DMS53 treated with DMSO at 0.1 percent for 48 hours (cell line): ENCODE measurements around the gene ATP5F1E.
"Not testable (repeated sequence)": the region's sequence is repeated elsewhere in the genome, so short reads cannot be mapped to it uniquely, and the experiment has no call there.

ENCODE experiments used
- DNase-seq: peaks from one replicate; lab custom pipeline; 2025; ENCODE audit not compliant: unreplicated experiment; lab: John Stamatoyannopoulos, UW

Gene ATP5F1E

DNA sequence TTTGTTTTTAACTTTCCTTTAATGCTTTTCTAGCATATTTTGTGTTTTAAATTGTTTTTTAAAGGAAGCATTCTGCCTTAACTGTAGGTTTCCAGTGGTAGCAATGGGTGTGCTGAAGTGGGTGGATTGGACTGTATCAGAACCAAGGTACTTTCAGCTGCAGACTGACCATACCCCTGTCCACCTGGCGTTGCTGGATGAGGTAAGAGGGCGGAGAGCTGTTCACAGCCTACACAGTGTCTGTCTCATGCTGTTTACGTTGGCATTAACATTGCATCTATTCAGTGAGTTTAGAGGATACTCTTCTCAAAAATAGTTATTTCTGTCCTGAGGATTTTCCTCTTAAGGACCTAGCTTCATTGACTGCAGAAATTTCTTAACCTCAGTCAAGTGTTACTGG lies 39.2 kb downstream of the ATP5F1E start:
- no peak for DNase-seq

DNA sequence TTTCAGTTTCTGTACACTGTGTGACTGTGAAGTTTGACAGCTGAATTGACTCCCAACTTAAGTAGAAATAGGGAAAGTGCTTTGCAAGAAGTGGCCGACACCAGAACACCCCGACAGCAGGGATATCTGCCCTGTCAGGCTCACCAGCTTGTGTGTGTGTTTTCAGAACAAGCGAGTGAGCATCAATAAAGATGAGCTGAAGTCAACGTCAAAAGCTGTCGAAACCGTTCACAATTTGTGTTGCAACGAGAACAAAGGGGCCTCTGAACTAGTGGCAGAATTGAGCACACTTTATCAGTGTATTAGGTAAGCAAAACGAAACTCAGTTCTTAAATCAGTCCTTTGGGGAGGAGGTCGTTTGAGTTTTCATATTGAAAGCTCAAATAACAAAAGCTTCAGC lies 40.4 kb downstream of the ATP5F1E start:
- DNase-seq, result no peak

DNA sequence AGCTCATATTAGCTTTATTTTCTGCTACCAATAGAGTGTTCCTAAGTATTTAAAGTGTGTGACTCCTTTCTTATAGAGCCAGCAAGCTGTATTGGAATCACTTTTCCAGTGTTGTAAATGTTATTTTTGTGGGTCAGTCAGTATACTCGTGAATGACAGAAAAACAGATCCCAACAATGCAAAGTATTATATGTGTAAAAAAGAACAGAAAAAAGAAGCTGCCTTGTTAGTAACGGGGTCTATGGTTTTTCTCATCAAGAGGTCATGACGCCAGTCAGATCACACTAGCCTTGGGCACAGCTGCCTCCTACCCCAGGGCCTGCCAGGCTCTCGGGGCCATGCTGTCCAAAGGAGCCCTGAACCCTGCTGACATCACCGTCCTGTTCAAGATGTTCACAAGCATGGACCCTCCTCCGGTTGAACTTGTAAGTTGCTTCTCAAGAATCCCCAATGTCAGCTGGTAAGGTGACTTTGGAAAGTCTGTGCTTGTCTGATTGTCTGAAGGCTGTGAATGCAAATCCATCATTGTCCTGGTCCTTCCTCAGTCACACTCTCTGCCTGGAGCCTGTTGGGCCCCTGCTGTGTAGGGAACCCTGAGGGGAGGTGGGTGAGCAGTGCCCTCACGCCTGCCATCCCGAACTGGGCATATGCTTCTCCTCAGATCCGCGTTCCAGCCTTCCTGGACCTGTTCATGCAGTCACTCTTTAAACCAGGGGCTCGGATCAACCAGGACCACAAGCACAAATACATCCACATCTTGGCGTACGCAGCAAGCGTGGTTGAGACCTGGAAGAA lies 41.3 kb downstream of the ATP5F1E start:
- DNase-seq, result no peak

DNA sequence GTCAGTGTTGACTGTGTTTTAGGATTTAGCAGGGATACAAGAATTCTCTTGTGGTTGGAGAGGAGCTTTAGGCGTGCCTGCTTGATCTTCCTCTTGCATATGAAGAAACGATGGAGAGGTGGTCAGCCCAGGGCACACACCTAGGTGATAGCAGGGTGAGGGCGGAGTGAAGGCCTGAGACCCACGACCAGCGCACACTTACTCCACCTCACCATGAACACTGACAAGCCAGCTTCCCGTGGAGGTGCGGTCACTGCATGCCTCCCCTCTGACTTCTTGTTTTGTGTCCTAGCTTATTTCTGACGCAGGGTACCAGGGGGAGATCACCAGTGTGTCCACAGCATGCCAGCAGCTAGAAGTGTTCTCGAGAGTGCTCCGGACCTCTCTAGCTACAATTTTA lies 42.9 kb downstream of the ATP5F1E start:
- no peak for DNase-seq

DNA sequence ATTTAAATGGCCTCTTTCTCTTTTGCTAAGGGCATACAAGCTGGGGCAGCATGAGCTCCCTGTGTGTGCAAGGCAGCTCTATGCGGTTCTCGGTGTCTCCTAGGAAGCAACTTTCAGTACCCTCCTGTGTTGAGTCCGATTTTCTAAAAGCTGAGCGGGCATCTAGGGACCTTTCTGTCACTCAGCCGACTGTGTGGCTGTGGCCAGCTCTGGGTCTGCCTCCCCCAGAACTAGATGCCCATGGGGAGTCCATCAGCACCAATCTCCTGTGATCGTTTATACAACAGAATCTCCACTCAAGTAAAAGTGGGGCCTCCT lies 43.6 kb downstream of the ATP5F1E start:
- no peak for DNase-seq

DNA sequence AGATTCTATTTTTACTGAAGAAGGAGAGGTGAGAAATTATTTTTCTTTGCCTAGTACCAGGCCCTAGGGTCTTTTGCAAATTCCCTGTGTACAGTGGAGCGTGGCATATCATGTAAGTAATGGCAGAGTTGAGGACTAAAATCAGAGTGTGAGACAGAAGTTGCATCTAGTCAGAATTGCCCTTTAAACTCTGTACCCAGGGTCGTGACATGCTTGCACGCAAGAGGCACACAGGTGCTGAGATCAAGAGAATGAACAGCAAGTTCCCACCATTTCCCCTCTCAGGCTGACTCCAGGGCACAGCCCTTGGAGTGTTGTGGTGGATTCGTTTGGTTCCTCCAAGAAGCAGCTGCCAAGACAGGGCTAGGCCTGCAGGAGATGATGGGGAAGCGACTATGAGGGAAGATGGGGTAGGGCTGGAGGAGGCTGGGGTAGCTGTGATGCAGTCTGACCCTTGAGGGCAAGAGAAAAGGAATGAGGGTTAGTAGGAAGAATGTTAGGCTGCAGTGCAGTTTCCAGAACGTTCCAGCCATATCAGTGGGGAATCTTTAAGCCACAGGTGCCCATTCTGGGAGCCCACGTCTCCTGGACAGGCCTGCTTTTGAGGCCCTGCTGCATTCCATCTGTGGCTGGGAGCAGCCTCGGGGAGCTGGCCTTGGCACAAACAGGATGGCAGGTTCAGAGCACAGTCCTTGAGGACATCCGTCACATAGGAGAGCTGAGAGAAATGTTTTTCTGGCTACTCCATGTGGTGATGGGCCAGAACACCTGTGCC lies 44.2 kb downstream of the ATP5F1E start:
- no peak for DNase-seq

DNA sequence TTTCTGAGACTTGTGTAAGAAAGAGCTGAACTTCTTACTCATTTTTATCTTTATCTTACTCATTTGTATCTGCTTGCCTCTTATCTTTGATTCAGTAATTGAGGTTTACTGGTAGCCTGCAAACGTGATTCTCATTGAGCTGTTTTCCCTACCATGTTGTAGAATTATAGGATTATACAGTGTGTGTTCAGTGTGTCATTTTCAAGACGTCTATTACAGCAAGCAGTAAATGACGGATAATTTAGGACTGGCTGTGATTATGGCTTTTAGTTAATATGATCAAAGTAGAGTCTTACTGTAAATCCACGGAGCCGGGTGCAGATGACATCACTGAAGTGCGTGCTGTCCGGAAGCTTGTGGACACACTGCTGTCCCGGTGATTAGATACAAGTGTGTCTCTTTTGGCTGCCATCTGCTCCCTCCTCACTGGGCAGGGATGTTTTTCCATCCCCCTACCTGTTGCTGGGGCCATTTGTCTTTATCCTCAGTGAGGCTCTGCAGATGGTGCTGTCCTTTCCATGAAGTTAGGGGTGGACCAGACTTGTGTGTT lies 45.1 kb downstream of the ATP5F1E start:
- DNase-seq, result no peak

DNA sequence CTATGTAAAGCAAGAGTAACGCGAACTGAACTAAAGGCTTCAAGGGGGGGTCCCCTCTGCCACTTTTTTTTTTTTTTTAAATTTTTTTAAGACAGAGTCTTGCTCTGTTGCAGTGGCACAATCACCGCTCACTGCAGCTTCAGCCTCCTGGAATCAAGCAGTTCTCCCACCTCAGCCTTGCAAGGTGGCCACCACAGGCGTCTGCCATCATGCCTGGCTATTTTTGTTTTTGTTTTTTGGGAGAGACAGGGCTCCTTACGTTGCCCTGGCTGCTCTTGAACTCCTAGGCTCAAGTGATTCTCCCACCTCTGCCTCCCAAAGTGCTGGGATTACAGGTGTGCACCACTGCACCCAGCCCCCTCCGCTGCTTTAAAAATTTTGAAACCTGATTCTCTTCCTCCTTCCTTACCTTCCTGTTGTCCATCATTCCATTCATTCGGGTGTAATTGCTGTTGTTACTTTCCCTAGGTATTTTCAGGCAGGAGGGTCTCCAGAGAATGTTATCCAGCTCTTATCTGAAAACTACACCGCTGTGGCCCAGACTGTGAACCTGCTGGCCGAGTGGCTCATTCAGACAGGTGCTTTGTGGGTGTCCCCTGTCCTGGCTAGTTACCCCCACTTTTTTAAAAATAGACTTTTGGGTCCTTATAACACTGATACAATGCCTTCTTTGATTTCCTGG lies 45.7 kb downstream of the ATP5F1E start:
- DNase-seq, result no peak

DNA sequence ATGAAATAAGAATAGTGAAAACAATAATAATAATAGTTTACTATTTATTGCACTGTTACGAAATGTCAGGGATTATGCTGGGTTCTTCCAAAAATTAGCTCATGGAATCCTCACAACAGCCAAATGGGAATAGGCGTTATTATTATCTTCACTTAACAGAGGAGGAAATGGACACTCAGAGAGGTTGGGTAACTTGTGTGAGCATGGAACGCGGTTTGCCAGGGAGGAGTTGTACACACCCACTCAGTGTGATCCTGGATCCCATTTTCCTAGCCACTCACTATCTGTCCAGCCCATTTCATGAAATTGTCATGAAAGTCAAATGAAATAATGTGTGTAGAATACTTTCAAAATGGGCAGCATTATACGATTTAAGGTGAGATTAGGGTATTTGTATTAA lies 46.5 kb downstream of the ATP5F1E start:
- no peak for DNase-seq

DNA sequence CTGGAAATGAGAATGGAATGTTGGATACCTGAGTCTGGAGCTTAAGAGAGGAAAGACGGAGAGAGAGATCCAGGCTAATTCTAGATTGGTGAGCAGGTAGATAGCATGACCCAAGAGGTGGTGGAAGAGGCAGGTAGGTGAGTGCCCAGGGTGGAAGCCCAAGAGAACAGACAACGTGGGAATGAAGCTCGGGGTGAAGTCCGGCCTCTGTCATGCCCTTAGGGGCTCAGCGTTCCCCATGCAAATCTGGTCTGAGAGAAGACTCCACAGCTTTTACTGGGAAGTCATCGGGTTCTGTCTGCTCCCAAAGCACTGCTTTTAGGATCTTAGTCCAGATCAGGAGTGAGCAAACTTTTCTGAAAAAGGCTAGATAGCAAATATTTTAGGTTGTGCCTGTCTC lies 47.4 kb downstream of the ATP5F1E start:
- no peak for DNase-seq

DNA sequence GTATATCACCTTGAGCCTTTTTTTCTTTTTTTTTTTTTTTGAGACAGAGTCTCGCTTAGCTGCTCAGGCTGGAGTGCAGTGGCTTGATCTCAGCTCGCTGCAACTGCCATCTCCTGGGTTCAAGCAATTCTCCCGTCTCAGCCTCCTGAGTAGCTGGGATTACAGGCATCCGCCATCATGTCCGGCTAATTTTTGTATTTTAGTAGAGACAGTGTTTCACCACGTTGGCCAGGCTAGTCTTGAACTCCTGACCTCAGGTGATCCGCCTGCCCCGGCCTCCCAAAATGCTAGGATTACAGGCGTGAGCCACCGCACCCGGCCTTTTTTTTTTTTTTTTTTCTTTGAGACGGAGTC lies 49.0 kb downstream of the ATP5F1E start:
- not testable (repeated sequence) for DNase-seq

DNA sequence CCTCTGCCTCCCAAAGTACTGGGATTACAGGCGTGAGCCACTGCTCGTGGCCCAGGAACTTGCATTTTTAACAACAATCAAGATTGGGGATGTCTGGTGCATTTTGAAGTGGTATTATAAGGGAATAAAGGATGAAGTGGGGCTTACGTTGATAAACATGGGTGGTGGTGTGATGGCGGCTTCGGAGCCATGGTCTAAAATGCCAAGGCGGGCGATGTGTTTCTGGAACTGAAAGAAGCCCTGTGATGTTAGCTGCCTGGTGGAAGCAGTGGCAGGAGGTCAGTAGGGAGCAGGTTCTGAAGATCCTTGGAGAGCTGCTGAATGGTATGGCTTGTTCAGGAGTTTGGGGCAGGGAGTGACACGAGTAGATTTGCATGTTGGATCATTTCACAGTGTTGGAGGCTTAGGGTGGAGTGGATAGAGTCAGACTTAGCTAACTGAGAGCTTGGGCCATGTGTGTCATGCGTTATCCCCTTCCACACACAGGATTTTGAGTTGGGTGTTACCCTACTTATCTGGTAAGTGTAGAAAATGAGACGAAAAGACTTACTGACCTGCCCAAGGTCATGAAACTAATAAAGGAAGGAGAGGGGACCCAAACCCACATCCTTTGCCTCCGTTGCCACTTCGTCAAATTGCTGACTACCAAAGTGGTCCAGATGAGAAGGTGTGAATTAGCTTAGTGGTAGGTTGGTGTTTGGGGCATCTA lies 49.6 kb downstream of the ATP5F1E start:
- DNase-seq, result no peak

DNA sequence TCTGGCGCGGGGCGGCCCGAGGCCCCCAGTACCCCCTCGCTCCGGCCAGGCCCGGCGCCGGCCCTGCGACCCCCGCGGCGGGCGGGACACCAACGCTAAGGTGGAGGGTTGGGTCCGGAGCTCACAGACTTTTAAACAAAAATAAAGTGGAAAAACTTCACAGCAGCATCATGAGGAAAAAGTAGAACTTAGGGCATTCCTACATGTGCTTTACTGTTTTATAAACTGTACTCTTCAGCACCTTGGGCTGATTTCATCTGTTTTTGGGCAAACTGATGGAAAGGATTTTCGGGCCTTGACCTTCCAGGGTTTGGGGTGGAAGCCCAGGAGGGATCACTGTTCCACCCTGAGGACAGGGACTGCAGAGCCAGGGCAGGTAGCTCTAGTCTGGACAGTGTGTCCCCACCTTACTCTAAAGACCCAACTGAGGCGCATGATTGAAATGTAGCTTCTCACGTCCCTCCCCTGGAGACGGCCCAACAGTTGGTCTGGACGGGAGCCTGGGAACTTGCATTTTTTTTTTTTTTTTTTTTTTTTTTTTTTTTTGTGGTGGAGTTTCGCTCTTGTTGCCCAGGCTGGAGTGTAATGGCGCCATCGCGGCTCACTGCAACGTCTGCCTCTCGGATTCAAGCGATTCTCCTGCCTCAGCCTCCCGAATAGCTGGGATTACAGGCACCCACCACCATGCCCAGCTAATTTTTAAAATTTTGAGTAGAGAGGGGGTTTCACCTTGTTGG lies 50.3 kb downstream of the ATP5F1E start:
- no peak for DNase-seq

DNA sequence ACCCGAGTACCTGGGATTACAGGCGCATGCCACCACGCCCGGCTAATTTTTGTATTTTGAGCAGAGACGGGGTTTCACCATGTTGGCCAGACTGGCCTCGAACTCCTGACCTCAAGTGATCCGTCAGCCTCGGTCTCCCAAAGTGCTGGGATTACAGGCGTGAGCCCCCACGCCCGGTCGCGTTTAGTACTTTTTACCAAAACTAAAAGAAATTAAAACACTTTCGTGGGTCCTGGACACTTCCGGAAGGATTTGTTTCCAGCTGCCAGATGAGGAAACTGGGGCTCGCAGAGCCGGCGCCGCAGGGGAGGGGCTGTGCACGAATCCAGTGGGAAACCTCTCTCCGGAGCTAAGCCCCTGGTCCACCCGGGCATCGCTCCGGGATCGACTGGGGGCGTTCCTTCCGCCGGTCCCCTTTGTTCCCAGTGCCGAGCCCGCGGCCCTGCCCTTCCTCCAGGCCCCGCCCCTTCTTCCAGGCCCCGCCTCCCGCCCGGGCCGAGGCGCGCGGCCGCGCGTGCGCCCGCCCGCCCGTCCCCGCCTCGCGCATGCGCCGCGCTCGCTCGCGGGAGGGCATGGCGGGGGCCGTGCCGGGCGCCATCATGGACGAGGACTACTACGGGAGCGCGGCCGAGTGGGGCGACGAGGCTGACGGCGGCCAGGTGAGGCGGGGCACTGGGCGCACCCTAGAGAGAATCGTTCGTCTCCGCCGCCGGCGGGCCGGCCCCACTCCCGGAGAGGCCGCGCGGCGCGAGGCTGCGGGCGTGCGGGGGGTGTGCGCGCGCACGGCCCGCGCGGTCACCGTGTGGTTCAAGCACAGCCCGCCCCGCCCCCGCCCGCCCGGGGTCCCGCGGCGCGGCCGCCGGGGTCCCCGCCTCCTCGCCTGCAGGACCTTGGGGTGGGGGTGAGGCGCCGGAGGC lies 51.2 kb downstream of the ATP5F1E start, which contains the start of gene NELFCD:
Gene NELFCD (plus strand): TSS at position 546 of the 917 bp plus-strand sequence. CDS start 54 bp downstream, at position 600.
- DNase-seq, result peak; percentile 57

DNA sequence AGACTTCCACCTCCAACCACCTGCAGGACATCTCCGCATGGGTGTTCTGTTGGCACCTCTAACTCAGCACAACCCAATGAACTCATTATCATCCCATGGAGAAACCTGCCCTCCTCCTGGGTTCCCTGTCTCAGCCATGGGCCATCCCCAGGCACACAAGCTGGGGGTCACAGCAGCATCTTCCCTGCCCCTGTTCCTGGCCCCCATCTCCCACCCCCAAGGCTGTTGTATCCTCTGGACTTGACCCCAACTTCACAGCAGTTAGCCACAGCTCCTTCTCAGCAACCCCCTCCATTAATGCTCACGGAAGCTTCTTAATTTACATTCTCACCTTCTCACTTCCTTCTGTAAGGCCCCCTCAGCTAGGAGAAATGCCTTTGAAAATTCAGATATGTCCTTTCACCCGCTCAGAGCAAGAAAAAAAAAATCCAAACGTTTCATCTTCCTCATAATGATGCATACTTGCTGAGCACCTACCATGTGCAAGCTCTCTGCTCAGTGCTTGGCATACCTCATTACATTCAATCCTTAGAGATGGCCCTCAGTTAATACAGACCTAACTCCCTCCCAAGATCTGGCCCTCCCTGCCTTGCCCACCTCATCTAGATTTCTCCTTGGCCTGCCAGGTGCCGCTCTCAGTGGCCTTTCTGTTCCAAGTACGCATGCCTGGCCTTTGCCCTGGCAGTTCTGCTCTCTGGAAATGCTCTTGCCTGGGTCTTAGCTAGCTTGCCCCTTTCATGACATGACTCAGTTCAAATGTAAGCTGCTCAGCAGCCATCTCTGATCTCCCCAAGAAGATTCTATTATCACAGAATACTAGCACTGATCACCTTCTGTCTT lies 53.6 kb downstream of the ATP5F1E start:
- no peak for DNase-seq

DNA sequence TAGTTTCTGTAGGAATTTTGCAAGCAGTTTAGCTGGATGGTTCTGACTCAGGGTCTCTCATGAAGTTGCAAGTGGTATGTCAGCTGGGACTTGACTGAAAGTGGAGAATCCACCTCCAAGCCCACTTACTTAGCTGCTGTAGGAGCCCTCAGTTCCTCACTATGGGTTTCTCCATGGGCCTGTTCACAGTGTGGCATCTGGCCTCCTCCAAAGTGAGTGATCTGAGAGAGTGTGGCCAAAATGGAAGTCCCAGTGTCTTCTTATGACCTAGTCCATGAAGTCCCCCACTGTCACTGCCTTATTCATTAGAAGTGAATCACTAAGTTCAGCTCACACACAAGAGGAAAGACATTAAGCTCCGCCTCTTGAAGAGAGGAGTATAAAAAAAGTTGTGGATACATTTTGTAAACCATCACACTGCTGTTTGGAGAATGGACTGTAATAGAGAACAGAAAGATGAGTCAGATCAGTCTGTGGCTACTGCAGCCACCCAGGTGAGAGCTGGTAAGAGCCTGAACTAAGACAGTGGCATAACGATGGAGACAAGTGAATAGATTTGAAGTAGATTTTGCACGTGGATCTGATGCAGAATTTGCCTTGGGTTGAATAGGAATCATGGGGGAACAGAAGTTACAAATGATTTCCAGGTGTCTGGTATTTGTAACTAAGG lies 55.9 kb downstream of the ATP5F1E start:
- no peak for DNase-seq
